ENCODE data around the gene DLG2.
"Not testable (repeated sequence)": the region's sequence is repeated elsewhere in the genome, so short reads cannot be mapped to it uniquely, and the experiment has no call there.

Gene DLG2

DNA sequence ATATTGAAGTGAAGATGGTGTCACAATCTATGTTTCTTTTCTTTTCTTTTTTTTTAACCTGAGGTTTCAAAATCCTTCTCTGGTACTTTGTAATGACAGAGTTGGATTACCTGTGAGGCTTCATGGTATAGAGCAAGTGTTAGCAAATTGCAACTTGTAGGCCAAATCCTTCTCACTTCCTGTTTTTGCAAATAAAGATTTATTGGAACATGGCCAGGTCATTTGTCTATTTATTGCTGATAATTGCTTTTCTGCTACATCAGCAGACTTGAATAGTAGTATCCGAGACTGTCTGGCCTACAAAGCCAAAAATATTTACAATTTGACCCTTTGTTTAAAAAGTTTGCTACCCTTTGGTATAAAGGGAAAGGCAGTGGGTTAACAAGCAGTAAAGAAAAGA lies 1281.5 kb downstream of the DLG2 start:
- Histone ChIP-seq H3K4me3 (ENCODE audit: low read length in 2 of 2) (no peak overlapping the region), H3K9me3 (ENCODE audit: control insufficient read depth in 2 of 2, low read length in 2 of 2) (no peaks in the 10 kb centered on the region), H3K27ac (ENCODE audit: low read depth in 2 of 2, low read length in 2 of 2) (no peak overlapping the region), H3K27me3 (ENCODE audit: control insufficient read depth in 2 of 2, insufficient read depth in 2 of 2, low read length in 2 of 2) (no peaks in the 10 kb centered on the region), H3K9ac (ENCODE audit: low read depth in 1 of 2, low read length in 2 of 2) (no peak overlapping the region), H3K36me3 (ENCODE audit: control insufficient read depth in 2 of 2, insufficient read depth in 2 of 2, low read length in 2 of 2) (no peaks in the 10 kb centered on the region), H3K4me1 (ENCODE audit: control insufficient read depth in 2 of 2, insufficient read depth in 2 of 2, low read length in 2 of 2) (no peaks in the 10 kb centered on the region)

DNA sequence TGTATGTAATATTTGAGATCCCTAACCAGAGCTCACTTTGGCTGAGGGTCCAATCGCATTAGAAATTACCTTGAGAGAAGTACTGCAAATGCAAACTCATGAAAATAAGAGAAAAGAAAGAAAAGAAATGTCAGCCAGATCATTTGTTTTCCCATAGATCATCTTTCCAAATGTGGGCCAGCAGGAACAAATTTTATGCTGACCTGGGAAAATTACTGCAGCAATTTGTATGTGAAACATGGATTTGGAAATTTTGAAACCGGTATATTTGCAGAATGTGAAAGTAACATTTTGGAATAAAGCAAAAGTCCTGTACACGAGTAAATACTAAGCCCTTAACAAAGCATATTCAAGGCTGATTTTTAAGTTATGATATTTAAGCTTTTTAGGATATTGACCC lies 1282.1 kb downstream of the DLG2 start:
- H3K9ac ChIP-seq (ENCODE audit: low read depth in 1 of 2, low read length in 2 of 2) = no peak overlapping the region
- H3K4me1 ChIP-seq (ENCODE audit: control insufficient read depth in 2 of 2, insufficient read depth in 2 of 2, low read length in 2 of 2) = no peaks in the 10 kb centered on the region
- H3K9me3 ChIP-seq (ENCODE audit: control insufficient read depth in 2 of 2, low read length in 2 of 2) = no peaks in the 10 kb centered on the region
- H3K4me3 ChIP-seq (ENCODE audit: low read length in 2 of 2) = no peak overlapping the region
- H3K27ac ChIP-seq (ENCODE audit: low read depth in 2 of 2, low read length in 2 of 2) = no peak overlapping the region
- no peaks in the 10 kb centered on the region for H3K27me3 ChIP-seq (ENCODE audit: control insufficient read depth in 2 of 2, insufficient read depth in 2 of 2, low read length in 2 of 2)
- no peaks in the 10 kb centered on the region for H3K36me3 ChIP-seq (ENCODE audit: control insufficient read depth in 2 of 2, insufficient read depth in 2 of 2, low read length in 2 of 2)

DNA sequence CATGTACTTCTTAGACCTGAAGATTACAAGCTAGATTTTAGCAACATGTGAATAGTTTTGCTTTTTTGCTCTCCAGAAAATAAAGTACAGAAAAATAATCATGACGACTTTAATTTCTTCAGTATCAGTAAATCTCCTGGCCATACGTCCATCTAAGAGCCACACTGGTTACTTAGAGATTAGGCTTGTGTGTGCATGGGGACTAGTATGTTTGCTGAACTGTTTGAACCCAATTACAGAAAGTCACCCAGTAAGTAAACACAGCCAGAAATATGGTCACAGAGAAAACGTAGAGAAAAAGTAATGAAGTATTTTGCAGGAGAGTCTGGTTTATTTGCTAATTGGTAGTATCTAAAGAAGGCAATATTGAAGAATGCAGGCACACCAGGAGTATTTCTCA lies 1287.3 kb downstream of the DLG2 start:
- Histone ChIP-seq H3K27me3 (ENCODE audit: control insufficient read depth in 2 of 2, insufficient read depth in 2 of 2, low read length in 2 of 2) (no peaks in the 10 kb centered on the region), H3K9me3 (ENCODE audit: control insufficient read depth in 2 of 2, low read length in 2 of 2) (no peaks in the 10 kb centered on the region), H3K36me3 (ENCODE audit: control insufficient read depth in 2 of 2, insufficient read depth in 2 of 2, low read length in 2 of 2) (no peaks in the 10 kb centered on the region), H3K27ac (ENCODE audit: low read depth in 2 of 2, low read length in 2 of 2) (no peak overlapping the region), H3K4me1 (ENCODE audit: control insufficient read depth in 2 of 2, insufficient read depth in 2 of 2, low read length in 2 of 2) (no peaks in the 10 kb centered on the region), H3K4me3 (ENCODE audit: low read length in 2 of 2) (no peak overlapping the region), H3K9ac (ENCODE audit: low read depth in 1 of 2, low read length in 2 of 2) (no peak overlapping the region)

DNA sequence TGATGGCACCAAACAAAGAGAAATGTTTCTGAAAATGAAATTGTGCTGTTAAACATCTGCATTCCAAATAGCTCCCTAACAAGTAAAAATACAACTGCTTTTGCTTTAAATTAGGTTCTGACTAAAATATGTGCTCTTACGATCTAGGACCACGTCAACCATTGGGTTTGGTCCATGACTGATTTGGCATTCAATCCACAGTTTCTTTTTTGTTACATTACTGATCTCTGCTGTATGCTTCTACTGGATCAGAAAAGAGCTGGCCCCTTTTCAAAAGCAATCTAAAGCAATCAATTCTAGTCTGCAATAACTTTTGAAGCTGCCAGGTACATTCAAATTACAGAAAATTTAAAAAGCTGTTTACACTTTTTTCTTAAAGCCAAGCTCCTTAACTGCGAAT lies 1293.9 kb downstream of the DLG2 start:
- no peak overlapping the region for H3K27ac ChIP-seq (ENCODE audit: low read depth in 2 of 2, low read length in 2 of 2)
- H3K36me3 ChIP-seq (ENCODE audit: control insufficient read depth in 2 of 2, insufficient read depth in 2 of 2, low read length in 2 of 2) = no peaks in the 10 kb centered on the region
- H3K4me3 ChIP-seq (ENCODE audit: low read length in 2 of 2) = no peak overlapping the region
- no peaks in the 10 kb centered on the region for H3K4me1 ChIP-seq (ENCODE audit: control insufficient read depth in 2 of 2, insufficient read depth in 2 of 2, low read length in 2 of 2)
- no peak overlapping the region for H3K9ac ChIP-seq (ENCODE audit: low read depth in 1 of 2, low read length in 2 of 2)
- no peaks in the 10 kb centered on the region for H3K27me3 ChIP-seq (ENCODE audit: control insufficient read depth in 2 of 2, insufficient read depth in 2 of 2, low read length in 2 of 2)
- H3K9me3 ChIP-seq (ENCODE audit: control insufficient read depth in 2 of 2, low read length in 2 of 2) = peaks cover 0 to 2% of the 10 kb centered on the region in 2 donors

DNA sequence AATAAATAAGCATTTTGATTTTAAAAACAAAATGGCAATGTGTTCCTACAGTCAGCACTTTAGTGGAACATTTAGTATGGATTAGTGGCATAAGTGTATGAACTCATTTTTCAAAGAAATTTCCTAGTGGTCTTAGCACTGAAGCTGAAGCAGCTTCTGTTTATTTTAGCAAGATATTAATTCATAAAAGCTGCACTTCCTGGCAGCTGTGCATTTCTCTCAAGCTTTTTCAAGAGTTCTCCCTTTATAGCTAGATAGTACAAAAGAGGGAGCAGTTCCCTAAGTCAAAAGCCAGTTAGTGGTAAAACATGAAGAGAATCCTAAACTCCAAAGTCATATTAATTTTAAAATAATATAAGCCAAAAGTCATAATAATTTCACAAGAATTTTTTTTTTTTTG lies 1304.9 kb downstream of the DLG2 start:
- Histone ChIP-seq H3K4me1 (ENCODE audit: control insufficient read depth in 2 of 2, insufficient read depth in 2 of 2, low read length in 2 of 2) (no peaks in the 10 kb centered on the region), H3K9ac (ENCODE audit: low read depth in 1 of 2, low read length in 2 of 2) (no peak overlapping the region), H3K27me3 (ENCODE audit: control insufficient read depth in 2 of 2, insufficient read depth in 2 of 2, low read length in 2 of 2) (no peaks in the 10 kb centered on the region), H3K4me3 (ENCODE audit: low read length in 2 of 2) (no peak overlapping the region), H3K27ac (ENCODE audit: low read depth in 2 of 2, low read length in 2 of 2) (no peak overlapping the region), H3K36me3 (ENCODE audit: control insufficient read depth in 2 of 2, insufficient read depth in 2 of 2, low read length in 2 of 2) (no peaks in the 10 kb centered on the region), H3K9me3 (ENCODE audit: control insufficient read depth in 2 of 2, low read length in 2 of 2) (no peaks in the 10 kb centered on the region)

DNA sequence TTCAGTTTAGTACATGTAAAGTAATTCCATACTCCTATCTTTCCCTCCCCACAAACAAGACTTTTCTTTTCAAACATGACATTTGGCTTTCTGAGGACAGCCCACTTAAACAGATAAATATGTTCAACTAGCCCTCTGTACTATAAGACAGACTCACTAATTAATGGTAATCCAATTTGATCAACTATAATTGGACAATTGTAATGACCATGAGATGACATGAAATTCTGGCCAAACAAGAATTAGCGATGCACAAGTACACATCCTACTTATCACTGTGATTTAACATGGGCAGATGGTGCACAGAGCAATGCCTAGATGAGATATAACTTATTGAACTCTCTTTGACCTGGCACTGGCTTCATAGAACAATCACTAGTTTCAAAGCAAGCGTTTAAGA lies 1307.3 kb downstream of the DLG2 start:
- Histone ChIP-seq H3K27me3 (ENCODE audit: control insufficient read depth in 2 of 2, insufficient read depth in 2 of 2, low read length in 2 of 2) (no peaks in the 10 kb centered on the region), H3K4me3 (ENCODE audit: low read length in 2 of 2) (no peak overlapping the region), H3K36me3 (ENCODE audit: control insufficient read depth in 2 of 2, insufficient read depth in 2 of 2, low read length in 2 of 2) (no peaks in the 10 kb centered on the region), H3K4me1 (ENCODE audit: control insufficient read depth in 2 of 2, insufficient read depth in 2 of 2, low read length in 2 of 2) (no peaks in the 10 kb centered on the region), H3K9ac (ENCODE audit: low read depth in 1 of 2, low read length in 2 of 2) (no peak overlapping the region), H3K27ac (ENCODE audit: low read depth in 2 of 2, low read length in 2 of 2) (no peak overlapping the region), H3K9me3 (ENCODE audit: control insufficient read depth in 2 of 2, low read length in 2 of 2) (no peaks in the 10 kb centered on the region)

DNA sequence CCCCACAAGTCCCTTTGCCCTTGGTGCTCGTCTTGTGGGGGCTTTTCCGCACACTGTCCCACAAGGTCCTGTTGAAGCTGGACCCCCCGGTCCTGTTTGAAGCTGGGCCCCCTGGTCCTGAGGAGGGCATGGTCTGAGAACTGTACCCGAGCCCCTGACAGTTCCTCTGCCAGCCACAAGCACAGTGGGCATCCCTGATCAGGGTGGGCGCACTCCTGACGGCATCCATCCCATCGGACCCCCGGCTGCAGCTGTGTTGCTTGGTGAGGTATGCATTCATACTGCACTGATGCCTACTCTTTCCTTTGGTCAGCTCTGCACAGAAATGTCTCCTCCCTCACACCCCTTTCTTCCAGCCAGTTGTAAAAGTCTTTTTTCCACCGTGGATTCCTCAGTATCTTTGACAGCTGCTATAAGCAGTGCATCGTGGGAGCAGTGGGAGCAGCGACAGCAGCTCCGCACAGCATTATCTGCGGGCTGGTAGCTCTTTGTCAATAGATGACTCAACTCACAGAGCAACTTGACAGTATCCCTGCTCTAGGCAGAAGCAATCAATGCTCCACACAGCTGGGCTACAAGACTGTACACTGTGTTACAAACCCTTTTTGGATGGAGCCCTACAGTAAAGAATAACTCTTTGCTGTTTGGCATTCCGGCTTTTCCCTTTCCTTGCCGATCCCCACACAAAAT lies 1310.1 kb downstream of the DLG2 start:
- no peaks in the 10 kb centered on the region for H3K9me3 ChIP-seq (ENCODE audit: control insufficient read depth in 2 of 2, low read length in 2 of 2)
- no peak overlapping the region for H3K27ac ChIP-seq (ENCODE audit: low read depth in 2 of 2, low read length in 2 of 2)
- no peaks in the 10 kb centered on the region for H3K27me3 ChIP-seq (ENCODE audit: control insufficient read depth in 2 of 2, insufficient read depth in 2 of 2, low read length in 2 of 2)
- H3K36me3 ChIP-seq (ENCODE audit: control insufficient read depth in 2 of 2, insufficient read depth in 2 of 2, low read length in 2 of 2) = no peaks in the 10 kb centered on the region
- no peak overlapping the region for H3K9ac ChIP-seq (ENCODE audit: low read depth in 1 of 2, low read length in 2 of 2)
- no peaks in the 10 kb centered on the region for H3K4me1 ChIP-seq (ENCODE audit: control insufficient read depth in 2 of 2, insufficient read depth in 2 of 2, low read length in 2 of 2)
- no peak overlapping the region for H3K4me3 ChIP-seq (ENCODE audit: low read length in 2 of 2)

DNA sequence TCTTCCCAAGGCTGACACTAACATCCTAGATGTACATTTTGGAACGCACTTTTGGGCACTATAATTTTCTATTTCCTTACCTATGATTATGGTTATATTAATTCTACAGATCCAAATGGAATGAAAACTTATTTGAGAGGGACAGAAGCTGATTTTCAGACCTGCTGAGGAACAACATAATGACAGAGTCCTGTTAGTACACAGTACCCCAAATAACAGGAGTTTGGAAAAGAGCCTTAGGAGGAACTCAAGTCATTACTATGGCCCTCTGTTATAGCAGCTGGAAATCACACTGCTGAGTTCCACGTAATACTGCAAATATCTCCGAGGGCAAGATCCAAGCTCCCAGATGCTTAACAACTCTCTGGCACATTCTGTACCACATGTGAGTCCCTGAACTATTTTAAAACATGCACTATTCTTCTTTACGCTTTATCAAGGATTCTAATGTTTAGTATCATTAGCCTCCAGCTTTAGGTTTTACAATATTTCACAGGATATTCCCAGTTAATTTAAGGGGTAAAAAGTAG lies 1313.2 kb downstream of the DLG2 start:
- Histone ChIP-seq H3K27ac (ENCODE audit: low read depth in 2 of 2, low read length in 2 of 2) (no peak overlapping the region), H3K36me3 (ENCODE audit: control insufficient read depth in 2 of 2, insufficient read depth in 2 of 2, low read length in 2 of 2) (no peaks in the 10 kb centered on the region), H3K27me3 (ENCODE audit: control insufficient read depth in 2 of 2, insufficient read depth in 2 of 2, low read length in 2 of 2) (no peaks in the 10 kb centered on the region), H3K4me3 (ENCODE audit: low read length in 2 of 2) (no peak overlapping the region), H3K4me1 (ENCODE audit: control insufficient read depth in 2 of 2, insufficient read depth in 2 of 2, low read length in 2 of 2) (no peaks in the 10 kb centered on the region), H3K9me3 (ENCODE audit: control insufficient read depth in 2 of 2, low read length in 2 of 2) (no peaks in the 10 kb centered on the region), H3K9ac (ENCODE audit: low read depth in 1 of 2, low read length in 2 of 2) (no peak overlapping the region)

DNA sequence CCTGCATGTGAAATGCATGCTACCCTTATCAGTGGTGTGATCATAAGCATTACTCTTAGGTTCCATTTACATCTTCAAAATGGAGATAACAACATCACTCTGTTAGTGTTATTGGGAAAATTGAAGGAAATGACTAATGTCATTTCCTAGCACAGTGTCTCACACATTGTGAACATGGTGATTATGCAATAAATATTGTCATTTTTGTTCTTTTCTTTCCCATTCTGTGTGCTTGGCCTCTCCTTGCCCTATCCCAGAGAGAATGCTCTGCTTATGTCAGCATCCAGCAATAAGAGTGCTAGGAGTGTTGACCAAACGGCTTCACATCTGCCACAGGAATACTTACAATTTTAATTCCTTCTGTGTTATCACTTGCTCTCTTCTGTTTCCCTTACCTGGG lies 1316.9 kb downstream of the DLG2 start:
- no peaks in the 10 kb centered on the region for H3K9me3 ChIP-seq (ENCODE audit: control insufficient read depth in 2 of 2, low read length in 2 of 2)
- no peak overlapping the region for H3K9ac ChIP-seq (ENCODE audit: low read depth in 1 of 2, low read length in 2 of 2)
- no peaks in the 10 kb centered on the region for H3K27me3 ChIP-seq (ENCODE audit: control insufficient read depth in 2 of 2, insufficient read depth in 2 of 2, low read length in 2 of 2)
- H3K4me1 ChIP-seq (ENCODE audit: control insufficient read depth in 2 of 2, insufficient read depth in 2 of 2, low read length in 2 of 2) = no peaks in the 10 kb centered on the region
- no peak overlapping the region for H3K4me3 ChIP-seq (ENCODE audit: low read length in 2 of 2)
- no peaks in the 10 kb centered on the region for H3K36me3 ChIP-seq (ENCODE audit: control insufficient read depth in 2 of 2, insufficient read depth in 2 of 2, low read length in 2 of 2)
- no peak overlapping the region for H3K27ac ChIP-seq (ENCODE audit: low read depth in 2 of 2, low read length in 2 of 2)

DNA sequence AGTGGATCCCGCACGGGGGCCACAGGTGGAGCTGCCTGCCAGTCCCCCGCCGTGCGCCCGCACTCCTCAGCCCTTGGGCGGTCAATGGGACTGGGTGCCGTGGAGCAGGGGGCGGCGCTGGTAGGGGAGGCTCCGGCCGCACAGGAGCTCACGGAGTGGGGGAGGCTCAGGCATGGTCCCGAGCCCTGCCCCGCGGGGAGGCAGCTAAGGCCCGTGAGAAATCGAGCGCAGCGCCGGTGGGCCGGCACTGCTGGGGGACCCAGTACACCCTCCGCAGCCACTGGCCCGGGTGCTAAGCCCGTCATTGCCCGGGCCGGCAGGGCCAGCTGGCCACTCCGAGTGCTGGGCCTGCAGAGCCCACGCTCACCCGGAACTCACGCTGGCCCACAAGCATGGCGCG lies 1318.7 kb downstream of the DLG2 start:
- not testable (repeated sequence) for H3K27ac ChIP-seq (ENCODE audit: low read depth in 2 of 2, low read length in 2 of 2); H3K27me3 ChIP-seq (ENCODE audit: control insufficient read depth in 2 of 2, insufficient read depth in 2 of 2, low read length in 2 of 2); H3K4me3 ChIP-seq (ENCODE audit: low read length in 2 of 2); H3K9ac ChIP-seq (ENCODE audit: low read depth in 1 of 2, low read length in 2 of 2); H3K9me3 ChIP-seq (ENCODE audit: control insufficient read depth in 2 of 2, low read length in 2 of 2); H3K36me3 ChIP-seq (ENCODE audit: control insufficient read depth in 2 of 2, insufficient read depth in 2 of 2, low read length in 2 of 2); H3K4me1 ChIP-seq (ENCODE audit: control insufficient read depth in 2 of 2, insufficient read depth in 2 of 2, low read length in 2 of 2)

DNA sequence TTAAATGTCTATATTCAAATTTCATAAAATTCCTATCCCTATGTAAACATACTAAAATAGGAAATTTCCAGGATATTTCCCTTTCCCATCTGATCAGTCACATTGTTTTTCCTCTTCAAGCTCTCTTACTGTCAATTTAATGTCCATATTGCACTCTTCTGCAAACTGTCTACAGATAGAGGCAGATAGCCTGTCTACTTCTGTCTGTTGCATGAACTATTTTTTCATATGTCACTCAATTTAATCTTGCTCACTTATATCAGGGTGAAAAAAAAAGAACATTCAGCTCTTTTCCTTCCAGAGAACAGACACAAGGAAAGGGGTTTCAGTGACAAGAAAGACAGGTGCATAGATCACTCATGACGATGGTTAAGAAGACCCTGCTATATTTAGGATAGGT lies 1327.1 kb downstream of the DLG2 start:
- no peak overlapping the region for H3K9ac ChIP-seq (ENCODE audit: low read depth in 1 of 2, low read length in 2 of 2)
- no peaks in the 10 kb centered on the region for H3K4me1 ChIP-seq (ENCODE audit: control insufficient read depth in 2 of 2, insufficient read depth in 2 of 2, low read length in 2 of 2)
- H3K27me3 ChIP-seq (ENCODE audit: control insufficient read depth in 2 of 2, insufficient read depth in 2 of 2, low read length in 2 of 2) = no peaks in the 10 kb centered on the region
- H3K9me3 ChIP-seq (ENCODE audit: control insufficient read depth in 2 of 2, low read length in 2 of 2) = no peaks in the 10 kb centered on the region
- H3K4me3 ChIP-seq (ENCODE audit: low read length in 2 of 2) = no peak overlapping the region
- no peak overlapping the region for H3K27ac ChIP-seq (ENCODE audit: low read depth in 2 of 2, low read length in 2 of 2)
- no peaks in the 10 kb centered on the region for H3K36me3 ChIP-seq (ENCODE audit: control insufficient read depth in 2 of 2, insufficient read depth in 2 of 2, low read length in 2 of 2)

Data from mucosa of rectum (tissue), 2 donors.